IPS DF 6.9 (cell line): ENCODE results near the gene DAND5.
A peak's percentile ranks its signal among the peaks of the same experiment; 100 is the strongest.
"Not testable (repeated sequence)": the region's sequence is repeated elsewhere in the genome, so short reads cannot be mapped to it uniquely, and the experiment has no call there.

Source experiments
- DNase-seq: peaks from one replicate; pipeline ENCODE4 v3.0.0-alpha.2; 2013; ENCODE audit warnings: low read depth, low spot score
- H3K27ac ChIP-seq: one replicate; pipeline ENCODE4 v1.5.1; 2013; ENCODE audit warnings: low read length, control low read depth
- H3K27me3 ChIP-seq: 2 replicates; pipeline ENCODE4 v1.6.1; 2013; ENCODE audit warnings: mild to moderate bottlenecking, low read length; ENCODE audit not compliant: control insufficient read depth, insufficient read depth
- H3K36me3 ChIP-seq: 2 replicates; pipeline ENCODE4 v1.6.1; 2013; ENCODE audit warnings: low read length; ENCODE audit not compliant: control insufficient read depth, insufficient read depth
- H3K4me1 ChIP-seq: 2 replicates; pipeline ENCODE4 v1.6.1; 2013; ENCODE audit warnings: low read length; ENCODE audit not compliant: control insufficient read depth, insufficient read depth
- H3K4me3 ChIP-seq: 2 replicates; pipeline ENCODE4 v1.5.1; 2013; ENCODE audit warnings: mild to moderate bottlenecking, low read length
- H3K9me3 ChIP-seq: 2 replicates; pipeline ENCODE4 v1.6.1; 2013; ENCODE audit warnings: low read length, inconsistent platforms; ENCODE audit not compliant: control insufficient read depth, insufficient read depth
- WGBS: extraction: QIAGEN DNeasy Blood & Tissue Kit; methylation state at CpG from one replicate; pipeline ENCODE4 v1.1.7; 2013; ENCODE audit warnings: mixed read lengths, missing lambda C conversion rate; ENCODE audit not compliant: insufficient read length, insufficient coverage; 5-methylcytosine and 5-hydroxymethylcytosine counted together

The DAND5 gene

GRCh38 chr19:12967907-12968306 is 1.5 kb upstream of the DAND5 start:
- H3K27ac ChIP-seq = no peak overlapping the region
- no peaks in the 10 kb centered on the region for H3K9me3 ChIP-seq
- no CpG with 5 or more reads among the region's 5 CpGs for WGBS
- H3K36me3 ChIP-seq = no peaks in the 10 kb centered on the region
- no peaks in the 10 kb centered on the region for H3K27me3 ChIP-seq
- no peak overlapping the region for H3K4me3 ChIP-seq
- H3K4me1 ChIP-seq = no peaks in the 10 kb centered on the region
- no peak for DNase-seq

- Histone ChIP-seq H3K4me1 (no peaks in the 10 kb centered on the region), H3K9me3 (no peaks in the 10 kb centered on the region), H3K27me3 (no peaks in the 10 kb centered on the region), H3K4me3 (no peak overlapping the region), H3K36me3 (no peaks in the 10 kb centered on the region), H3K27ac (no peak overlapping the region)
- no CpG with 5 or more reads among the region's 7 CpGs for WGBS
- DNase-seq = no peak
Observed at GRCh38 chr19:12970070-12970820, 869 bp downstream of the DAND5 start.

- Histone ChIP-seq H3K4me1 (no peaks in the 10 kb centered on the region), H3K4me3 (no peak overlapping the region), H3K9me3 (no peaks in the 10 kb centered on the region), H3K27ac (no peak overlapping the region), H3K27me3 (no peaks in the 10 kb centered on the region), H3K36me3 (no peaks in the 10 kb centered on the region)
- DNase-seq = no peak
- WGBS = no CpG with 5 or more reads among the region's 16 CpGs
Observed at GRCh38 chr19:12973236-12973635, 3.9 kb downstream of the DAND5 start.

- no peak overlapping the region for H3K27ac ChIP-seq
- H3K36me3 ChIP-seq = no peaks in the 10 kb centered on the region
- no peaks in the 10 kb centered on the region for H3K27me3 ChIP-seq
- WGBS = no CpG with 5 or more reads among the region's 19 CpGs
- DNase-seq = no peak
- no peaks in the 10 kb centered on the region for H3K4me1 ChIP-seq
- H3K4me3 ChIP-seq = no peak overlapping the region
- no peaks in the 10 kb centered on the region for H3K9me3 ChIP-seq
Observed at GRCh38 chr19:12974301-12975220, 5.2 kb downstream of the DAND5 start.

- no peak overlapping the region for H3K4me3 ChIP-seq
- no peaks in the 10 kb centered on the region for H3K4me1 ChIP-seq
- no peaks in the 10 kb centered on the region for H3K36me3 ChIP-seq
- no CpG with 5 or more reads among the region's 17 CpGs for WGBS
- no peaks in the 10 kb centered on the region for H3K27me3 ChIP-seq
- no peak for DNase-seq
- no peak overlapping the region for H3K27ac ChIP-seq
- H3K9me3 ChIP-seq = no peaks in the 10 kb centered on the region
Observed at GRCh38 chr19:12975221-12975741, 5.9 kb downstream of the DAND5 start.

- H3K4me1 ChIP-seq, H3K36me3 ChIP-seq, H3K9me3 ChIP-seq, H3K27ac ChIP-seq, H3K27me3 ChIP-seq, H3K4me3 ChIP-seq, DNase-seq: not testable (repeated sequence)
- whole genome bisulfite sequencing = no CpG with 5 or more reads among the region's 7 CpGs
Observed at GRCh38 chr19:12976109-12976508, 6.7 kb downstream of the DAND5 start.

GRCh38 chr19:12979974-12980373 is 10.6 kb downstream of the DAND5 start:
- no peak overlapping the region for H3K27ac ChIP-seq
- H3K4me3 ChIP-seq = no peak overlapping the region
- no peaks in the 10 kb centered on the region for H3K36me3 ChIP-seq
- no peak for DNase-seq
- peaks cover 1% of the 10 kb centered on the region; the same call in 1 of the 2 replicates for H3K4me1 ChIP-seq
- H3K9me3 ChIP-seq = no peaks in the 10 kb centered on the region
- whole genome bisulfite sequencing = no CpG with 5 or more reads among the region's 3 CpGs
- peaks cover 2% of the 10 kb centered on the region; the same call in 1 of the 2 replicates for H3K27me3 ChIP-seq

GRCh38 chr19:12982648-12983047 is 13.3 kb downstream of the DAND5 start:
- no peaks in the 10 kb centered on the region for H3K9me3 ChIP-seq
- 100% methylated on average over 1 of the region's 6 CpGs for WGBS
- H3K27me3 ChIP-seq = peaks cover 2% of the 10 kb centered on the region; the same call in 1 of the 2 replicates
- peaks cover 2% of the 10 kb centered on the region; the same call in 1 of the 2 replicates for H3K4me1 ChIP-seq
- H3K4me3 ChIP-seq = no peak overlapping the region
- DNase-seq = no peak
- no peaks in the 10 kb centered on the region for H3K36me3 ChIP-seq
- H3K27ac ChIP-seq = no peak overlapping the region

GRCh38 chr19:12983091-12983490 is 13.7 kb downstream of the DAND5 start:
- H3K4me1 ChIP-seq = peaks cover 2% of the 10 kb centered on the region; the same call in 1 of the 2 replicates
- WGBS = no CpG with 5 or more reads among the region's 10 CpGs
- no peaks in the 10 kb centered on the region for H3K36me3 ChIP-seq
- no peaks in the 10 kb centered on the region for H3K9me3 ChIP-seq
- no peak overlapping the region for H3K27ac ChIP-seq
- H3K27me3 ChIP-seq = peaks cover 2% of the 10 kb centered on the region; the same call in 1 of the 2 replicates
- DNase-seq = no peak
- H3K4me3 ChIP-seq = peak overlapping the region; percentile 5; the same call in 1 of the 2 replicates

- no peak for DNase-seq
- H3K27me3 ChIP-seq = peaks cover 2% of the 10 kb centered on the region; the same call in 1 of the 2 replicates
- peak overlapping the region; percentile 5; the same call in 1 of the 2 replicates for H3K4me3 ChIP-seq
- 100% methylated on average over 3 of the region's 51 CpGs for WGBS
- H3K27ac ChIP-seq = no peak overlapping the region
- no peaks in the 10 kb centered on the region for H3K36me3 ChIP-seq
- H3K4me1 ChIP-seq = peaks cover 2% of the 10 kb centered on the region; the same call in 1 of the 2 replicates
- H3K9me3 ChIP-seq = no peaks in the 10 kb centered on the region
Observed at GRCh38 chr19:12983542-12984142, 14.3 kb downstream of the DAND5 start.
